Neural cell (in vitro differentiated cells): ENCODE data around the gene SV2B.

ENCODE experiments used
- EP300 ChIP-seq: fragments of 450-650 bp; conservative IDR thresholded peaks from 2 replicates; pipeline ENCODE4 v1.6.1; 2014; ENCODE audit warnings: antibody characterized with exemption, mild to moderate bottlenecking, moderate library complexity; ENCODE audit not compliant: poor library complexity, severe bottlenecking
- EZH2 ChIP-seq: fragments of 200-600, 300-800 bp; shearing (Covaris generic), sonication (generic); IDR thresholded peaks from 2 replicates; pipeline ENCODE4 v1.6.1; 2014; ENCODE audit warnings: antibody characterized with exemption, low read length, borderline replicate concordance, mild to moderate bottlenecking; ENCODE audit not compliant: insufficient read depth, poor library complexity, severe bottlenecking
- POLR2AphosphoS5 ChIP-seq: IDR thresholded peaks from 2 replicates; pipeline ENCODE4 v1.6.1; 2012
- RAD21 ChIP-seq: fragments of 450-650 bp; conservative IDR thresholded peaks from 2 replicates; pipeline ENCODE4 v1.6.1; 2014; ENCODE audit warnings: antibody characterized with exemption, mild to moderate bottlenecking, moderate library complexity
- TF ChIP-seq, protein P1 (sequence below): fragments of 450-650 bp; IDR thresholded peaks from 2 replicates; pipeline ENCODE4 v1.5.1; 2014; ENCODE audit warnings: antibody characterized with exemption, mild to moderate bottlenecking, moderate library complexity; ENCODE audit not compliant: poor library complexity, severe bottlenecking
- TF ChIP-seq, protein P2 (sequence below): IDR thresholded peaks from 2 replicates; pipeline ENCODE4 v1.6.1; 2012; ENCODE audit warnings: borderline replicate concordance

- TF ChIP-seq, protein P1, sequence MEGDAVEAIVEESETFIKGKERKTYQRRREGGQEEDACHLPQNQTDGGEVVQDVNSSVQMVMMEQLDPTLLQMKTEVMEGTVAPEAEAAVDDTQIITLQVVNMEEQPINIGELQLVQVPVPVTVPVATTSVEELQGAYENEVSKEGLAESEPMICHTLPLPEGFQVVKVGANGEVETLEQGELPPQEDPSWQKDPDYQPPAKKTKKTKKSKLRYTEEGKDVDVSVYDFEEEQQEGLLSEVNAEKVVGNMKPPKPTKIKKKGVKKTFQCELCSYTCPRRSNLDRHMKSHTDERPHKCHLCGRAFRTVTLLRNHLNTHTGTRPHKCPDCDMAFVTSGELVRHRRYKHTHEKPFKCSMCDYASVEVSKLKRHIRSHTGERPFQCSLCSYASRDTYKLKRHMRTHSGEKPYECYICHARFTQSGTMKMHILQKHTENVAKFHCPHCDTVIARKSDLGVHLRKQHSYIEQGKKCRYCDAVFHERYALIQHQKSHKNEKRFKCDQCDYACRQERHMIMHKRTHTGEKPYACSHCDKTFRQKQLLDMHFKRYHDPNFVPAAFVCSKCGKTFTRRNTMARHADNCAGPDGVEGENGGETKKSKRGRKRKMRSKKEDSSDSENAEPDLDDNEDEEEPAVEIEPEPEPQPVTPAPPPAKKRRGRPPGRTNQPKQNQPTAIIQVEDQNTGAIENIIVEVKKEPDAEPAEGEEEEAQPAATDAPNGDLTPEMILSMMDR = no peak
- TF ChIP-seq RAD21 (no peak), EZH2 (no peak), POLR2AphosphoS5 (no peak), EP300 (no peak)
- TF ChIP-seq, protein P2, sequence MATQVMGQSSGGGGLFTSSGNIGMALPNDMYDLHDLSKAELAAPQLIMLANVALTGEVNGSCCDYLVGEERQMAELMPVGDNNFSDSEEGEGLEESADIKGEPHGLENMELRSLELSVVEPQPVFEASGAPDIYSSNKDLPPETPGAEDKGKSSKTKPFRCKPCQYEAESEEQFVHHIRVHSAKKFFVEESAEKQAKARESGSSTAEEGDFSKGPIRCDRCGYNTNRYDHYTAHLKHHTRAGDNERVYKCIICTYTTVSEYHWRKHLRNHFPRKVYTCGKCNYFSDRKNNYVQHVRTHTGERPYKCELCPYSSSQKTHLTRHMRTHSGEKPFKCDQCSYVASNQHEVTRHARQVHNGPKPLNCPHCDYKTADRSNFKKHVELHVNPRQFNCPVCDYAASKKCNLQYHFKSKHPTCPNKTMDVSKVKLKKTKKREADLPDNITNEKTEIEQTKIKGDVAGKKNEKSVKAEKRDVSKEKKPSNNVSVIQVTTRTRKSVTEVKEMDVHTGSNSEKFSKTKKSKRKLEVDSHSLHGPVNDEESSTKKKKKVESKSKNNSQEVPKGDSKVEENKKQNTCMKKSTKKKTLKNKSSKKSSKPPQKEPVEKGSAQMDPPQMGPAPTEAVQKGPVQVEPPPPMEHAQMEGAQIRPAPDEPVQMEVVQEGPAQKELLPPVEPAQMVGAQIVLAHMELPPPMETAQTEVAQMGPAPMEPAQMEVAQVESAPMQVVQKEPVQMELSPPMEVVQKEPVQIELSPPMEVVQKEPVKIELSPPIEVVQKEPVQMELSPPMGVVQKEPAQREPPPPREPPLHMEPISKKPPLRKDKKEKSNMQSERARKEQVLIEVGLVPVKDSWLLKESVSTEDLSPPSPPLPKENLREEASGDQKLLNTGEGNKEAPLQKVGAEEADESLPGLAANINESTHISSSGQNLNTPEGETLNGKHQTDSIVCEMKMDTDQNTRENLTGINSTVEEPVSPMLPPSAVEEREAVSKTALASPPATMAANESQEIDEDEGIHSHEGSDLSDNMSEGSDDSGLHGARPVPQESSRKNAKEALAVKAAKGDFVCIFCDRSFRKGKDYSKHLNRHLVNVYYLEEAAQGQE = no peak
Measured at GRCh38 chr15:91289324-91289723, 189.3 kb downstream of the SV2B start.
